ENCODE data around the gene RCN2. TPM values are rescaled to one million over a fixed set of nuclear protein-coding genes. Genes with fewer than 3 reads are reported as not detected.

Gene RCN2
- total and polyA plus RNA-seq, 2 donors (not counting 3 experiments of a cell fraction or from before 2014, with no cell fraction given): 45.2 to 71.9 TPM

DNA sequence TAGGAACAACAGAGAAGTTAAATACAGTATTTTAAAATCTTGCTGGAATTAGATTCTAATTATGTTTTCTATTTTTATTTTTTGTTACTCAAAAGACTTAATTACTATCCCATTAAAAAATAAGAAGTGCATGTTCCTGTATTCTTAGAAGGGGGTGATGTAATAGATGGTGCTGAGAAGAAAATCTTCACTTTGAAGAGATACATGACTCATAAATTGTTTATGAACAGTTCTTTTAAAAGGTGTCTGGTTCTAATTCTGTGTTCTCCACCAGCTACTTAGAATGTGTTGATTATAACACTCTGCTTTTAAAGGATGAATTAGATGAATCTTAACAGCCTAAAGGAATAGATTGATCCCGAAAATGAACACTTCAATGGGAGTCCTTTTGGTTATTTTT is 8.2 kb downstream of the RCN2 start:
- TF ChIP-seq POLR2AphosphoS5 (IDR thresholded peaks at IDR 0.05; ENCODE audit: insufficient read depth, low read depth, low read length): no peak
- TF ChIP-seq CTCF (IDR thresholded peaks at IDR 0.05; ENCODE audit: extremely low read depth in 1 of 2, insufficient read depth in 1 of 2, low read depth in 1 of 2, low read length in 2 of 2): no peak
- no peak for TF ChIP-seq MAX (IDR thresholded peaks at IDR 0.05; ENCODE audit: insufficient read depth, insufficient read length)
- no peak for TF ChIP-seq POLR2A (IDR thresholded peaks at IDR 0.05; ENCODE audit: low read depth, low read length)
- no peak for TF ChIP-seq MYC (IDR thresholded peaks at IDR 0.05; ENCODE audit: low read depth, low read length)
- no peak for TF ChIP-seq GATA2 (IDR thresholded peaks at IDR 0.05; ENCODE audit: insufficient read depth, insufficient read length, low read depth, low read length)
- peak; percentile 11 for TF ChIP-seq FOS (IDR thresholded peaks at IDR 0.05; ENCODE audit: borderline replicate concordance, insufficient read depth, low read length)
- no peak for TF ChIP-seq EZH2 (IDR thresholded peaks at IDR 0.05; ENCODE audit: borderline replicate concordance, low read depth, low read length, severe bottlenecking)
- TF ChIP-seq JUN (IDR thresholded peaks at IDR 0.05; ENCODE audit: borderline replicate concordance, insufficient read depth, insufficient read length, low read depth): peak; percentile 13
- POLR2A ChIA-PET: no interaction called here
- H3K27me3 ChIP-seq (ENCODE audit: control insufficient read depth in 2 of 2, insufficient read depth in 2 of 2, low read length in 2 of 2): no peaks in the 10 kb centered on the region
- dilution Hi-C loops (cut with MboI; ENCODE audit: extremely low pct_ligation_motif_present, low sequenced_read_pairs): no loop called here
- H3K4me1 ChIP-seq (ENCODE audit: control insufficient read depth, extremely low read depth, insufficient read depth, low read length): no peaks in the 10 kb centered on the region
- H4K20me1 ChIP-seq (replicated peaks; ENCODE audit: control insufficient read depth, extremely low read depth, insufficient read depth, low read length): no peaks in the 10 kb centered on the region
- H3K4me2 ChIP-seq (ENCODE audit: insufficient read depth, low read length): no peak overlapping the region
- no peaks in the 10 kb centered on the region for H3K79me2 ChIP-seq (ENCODE audit: control insufficient read depth, insufficient read depth, low read length)
- CTCF ChIA-PET: interaction anchor here (1.3 to 2.2 kb wide), 2 partner anchors 9 to 604 kb away, joined by 4 to 15 read pairs; no protein-coding TSS in a partner anchor
- no peak for DNase-seq (ENCODE audit: low read depth, low spot score)
- H3K9me3 ChIP-seq (replicated peaks; ENCODE audit: control insufficient read depth, insufficient read depth, low read length): no peaks in the 10 kb centered on the region
- no peak overlapping the region for H3K27ac ChIP-seq (ENCODE audit: insufficient read depth, low read depth, low read length)
- H3K9me1 ChIP-seq (replicated peaks; ENCODE audit: control insufficient read depth, extremely low read depth, insufficient read depth, low read length): no peaks in the 10 kb centered on the region
- FAIRE-seq: no peak
- H2AFZ ChIP-seq (ENCODE audit: low read depth, low read length): no peak overlapping the region
- H3K36me3 ChIP-seq (ENCODE audit: control insufficient read depth in 2 of 2, extremely low read depth in 1 of 2, insufficient read depth in 2 of 2, low read length in 2 of 2): peaks cover 2 to 8% of the 10 kb centered on the region in 2 experiments
- BruUV-seq (replicated peaks): no TSS peak
- intact Hi-C loops (cut with micrococcal nuclease): no loop called here
- no peak overlapping the region for H3K9ac ChIP-seq (replicated peaks; ENCODE audit: extremely low read depth, insufficient read depth, low read length)
- no peak overlapping the region for H3K4me3 ChIP-seq (replicated peaks in 1 of 3; ENCODE audit: insufficient read depth in 1 of 3, low read depth in 1 of 3, low read length in 3 of 3)
